GF-D8 (cell line): ENCODE measurements around the gene IMP4.

Experiments used
- DNase-seq: peaks from one replicate; lab custom pipeline; 2025; lab: John Stamatoyannopoulos, UW

Gene IMP4

DNA sequence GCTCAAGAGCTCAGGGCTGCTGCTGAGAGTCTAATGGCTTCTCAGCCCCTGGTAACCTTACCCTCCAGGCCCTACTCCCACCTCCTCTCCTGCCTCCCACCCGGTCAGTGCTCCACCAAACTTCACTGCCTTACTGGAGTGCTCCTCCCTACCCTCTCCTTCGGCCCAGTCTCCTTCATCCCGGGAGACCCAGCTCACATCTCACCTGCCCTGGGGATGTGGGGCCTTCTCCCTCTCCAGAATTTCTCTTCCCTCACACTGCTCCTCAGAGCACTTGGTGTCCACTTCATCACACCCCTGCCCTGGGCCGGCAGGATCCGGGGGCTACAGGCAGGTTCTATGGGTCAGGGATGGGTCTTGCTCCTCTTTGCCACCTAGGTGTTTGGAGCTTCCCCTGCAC, 34.8 kb downstream of the IMP4 start:
- DNase-seq = no peak

DNA sequence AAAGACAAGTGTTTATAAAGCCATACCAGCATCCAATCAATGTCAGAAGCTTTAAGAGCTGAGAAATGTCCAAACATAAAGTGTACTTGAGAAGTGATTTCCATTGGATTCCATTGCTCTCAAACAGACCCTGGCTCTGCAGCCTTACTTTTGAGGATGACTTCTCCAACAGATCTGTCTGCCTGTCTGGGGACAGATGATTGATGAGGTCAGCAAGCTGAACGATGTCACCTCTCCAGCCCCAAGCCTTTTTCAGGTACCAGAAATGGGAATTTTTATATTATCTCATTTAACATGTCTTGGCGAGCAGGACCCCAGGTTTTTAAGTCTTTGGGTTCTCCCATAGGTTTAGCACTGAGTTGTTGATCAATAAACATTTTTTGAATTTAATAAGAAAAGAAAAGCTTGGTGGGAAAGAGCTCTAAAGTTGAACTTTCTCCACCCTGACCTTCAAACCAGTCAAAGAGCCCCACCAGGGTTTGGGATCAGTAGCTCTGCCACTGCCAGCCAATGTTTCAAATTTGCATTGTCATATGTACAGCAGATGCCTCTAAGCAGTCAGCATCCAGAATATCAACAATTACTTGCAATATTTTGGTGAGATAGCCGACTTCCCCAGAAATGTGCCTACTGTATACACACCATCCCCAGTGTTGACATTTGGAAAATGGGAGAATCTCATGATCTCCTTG, 35.7 kb downstream of the IMP4 start:
- DNase-seq = no peak

- no peak for DNase-seq
Observed at GRCh38 chr2:130378898-130379214, 36.2 kb downstream of the IMP4 start.

DNA sequence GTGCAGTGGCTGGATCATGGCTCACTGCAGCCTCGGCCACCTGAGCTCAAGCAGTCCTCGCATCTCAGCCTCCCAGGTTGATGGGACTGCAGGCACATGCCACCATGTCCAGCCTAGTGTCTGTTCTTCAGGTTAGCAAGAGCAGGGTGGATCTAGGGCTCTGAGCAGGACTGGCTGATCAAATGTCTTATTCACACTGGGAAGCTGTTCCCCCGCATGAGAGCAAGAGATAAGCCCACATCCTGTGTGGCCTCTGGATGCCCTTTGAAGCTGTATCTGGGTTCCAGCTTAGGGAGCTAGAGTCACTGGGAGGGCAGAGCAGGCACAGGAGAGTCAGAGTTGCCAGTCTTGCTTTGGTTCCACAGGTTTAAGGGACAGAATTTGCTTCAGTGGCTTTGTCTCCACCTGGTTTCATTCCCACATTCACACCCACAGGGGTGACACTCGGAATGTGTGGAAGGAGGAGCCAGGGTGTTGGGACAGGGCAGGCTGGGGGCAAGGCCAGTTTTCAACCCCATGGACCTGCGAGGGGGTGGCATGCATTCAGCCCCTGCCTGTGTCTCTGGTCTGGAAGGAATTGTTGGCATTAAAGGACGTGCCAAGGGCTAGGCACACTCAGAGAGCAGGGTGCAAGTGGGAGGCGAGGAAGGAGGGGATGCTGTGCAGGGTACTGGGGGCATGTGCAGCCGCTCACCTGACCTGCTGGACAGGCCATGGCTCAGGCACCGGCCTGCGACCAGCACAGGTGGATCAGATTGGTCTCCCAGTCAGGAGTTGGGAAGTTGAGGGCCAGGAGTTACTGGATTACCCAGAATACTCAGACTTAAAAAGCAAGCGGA, 37.6 kb downstream of the IMP4 start:
- peak; percentile 6 for DNase-seq

- no peak for DNase-seq
Observed at GRCh38 chr2:130381145-130381544, 38.4 kb downstream of the IMP4 start.

DNA sequence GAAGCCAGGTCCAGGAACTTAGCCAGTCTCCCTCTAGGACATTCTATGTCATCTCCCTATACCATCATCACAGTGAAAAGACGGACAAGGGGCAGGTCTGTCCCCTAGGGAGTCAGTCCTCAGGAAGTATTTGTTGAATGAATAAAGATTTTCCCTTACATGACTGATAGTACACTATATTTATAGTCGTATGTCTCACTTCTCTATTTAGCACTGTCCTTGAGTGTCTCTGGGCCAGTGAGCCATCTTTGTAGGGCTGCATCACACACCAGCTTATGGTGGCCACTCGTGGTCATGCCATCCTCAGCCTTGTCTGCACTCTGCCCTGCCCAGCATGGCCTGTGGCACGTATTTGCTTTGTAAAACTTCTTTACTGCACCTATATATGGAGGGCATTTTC, 38.9 kb downstream of the IMP4 start:
- no peak for DNase-seq

DNA sequence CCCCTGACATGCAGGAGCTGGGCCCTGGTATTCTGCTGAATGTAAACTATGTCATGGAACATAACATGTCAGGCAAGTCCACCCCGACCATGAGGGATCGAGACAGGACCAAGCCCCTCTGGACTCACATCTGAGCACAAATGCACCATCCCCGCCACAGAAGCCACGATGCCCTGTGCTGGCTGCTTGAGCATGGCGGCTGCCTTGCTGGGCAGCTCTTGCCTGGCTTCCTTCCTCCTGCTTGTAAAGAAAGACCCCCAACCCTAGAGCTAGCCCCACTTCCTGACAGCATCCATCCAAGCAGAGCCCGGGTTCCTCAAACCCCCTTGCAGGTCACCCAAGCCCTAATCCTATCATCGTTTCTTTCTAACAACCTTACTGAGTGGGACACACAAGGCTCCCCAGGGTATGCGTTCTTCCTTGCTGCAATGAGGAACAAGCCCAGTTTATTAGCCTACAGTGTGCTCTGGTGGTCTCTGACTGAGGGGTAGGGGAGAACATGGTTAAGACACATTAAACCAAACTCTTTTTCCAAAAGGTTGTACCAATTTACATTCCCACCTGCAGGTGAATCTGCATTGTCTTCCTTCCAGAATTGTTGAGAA, 39.7 kb downstream of the IMP4 start:
- DNase-seq = no peak

- DNase-seq = no peak
Observed at GRCh38 chr2:130385709-130386108, 43.0 kb downstream of the IMP4 start.

- no peak for DNase-seq
Observed at GRCh38 chr2:130387071-130387400, 44.3 kb downstream of the IMP4 start.

- DNase-seq = no peak
Observed at GRCh38 chr2:130387804-130388203, 45.1 kb downstream of the IMP4 start.

DNA sequence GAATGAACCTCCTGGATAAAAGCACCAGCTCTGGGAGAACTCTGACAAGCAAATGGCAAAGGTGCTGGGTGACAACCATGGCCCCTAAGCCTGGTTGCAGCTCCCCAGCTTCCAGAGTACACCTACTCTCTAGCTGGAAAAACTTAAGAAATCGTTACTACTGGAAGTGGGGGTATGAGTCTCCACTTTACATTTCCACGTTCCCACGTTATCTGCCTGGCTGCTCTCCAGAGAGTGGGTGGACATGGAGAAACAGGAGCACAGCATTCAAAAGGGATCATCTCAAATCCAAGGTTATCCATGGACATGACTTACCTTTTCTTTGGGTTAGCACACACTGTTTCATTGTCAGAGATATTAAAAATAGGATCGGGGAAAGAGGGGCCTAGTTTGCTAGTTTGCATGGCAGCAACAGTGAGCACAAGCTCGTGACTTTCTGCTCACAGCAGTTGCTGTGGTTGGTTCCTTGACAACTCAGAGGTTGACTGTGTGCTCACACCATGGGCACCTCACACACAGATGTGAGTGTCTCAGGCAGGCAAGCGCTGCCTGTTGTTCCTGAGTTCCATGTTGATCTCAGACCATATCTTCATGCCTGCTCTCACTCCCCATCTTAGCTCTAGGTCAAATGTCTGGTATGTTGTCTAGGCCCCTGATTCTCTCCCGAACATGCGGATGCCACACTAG, 45.7 kb downstream of the IMP4 start:
- no peak for DNase-seq

DNA sequence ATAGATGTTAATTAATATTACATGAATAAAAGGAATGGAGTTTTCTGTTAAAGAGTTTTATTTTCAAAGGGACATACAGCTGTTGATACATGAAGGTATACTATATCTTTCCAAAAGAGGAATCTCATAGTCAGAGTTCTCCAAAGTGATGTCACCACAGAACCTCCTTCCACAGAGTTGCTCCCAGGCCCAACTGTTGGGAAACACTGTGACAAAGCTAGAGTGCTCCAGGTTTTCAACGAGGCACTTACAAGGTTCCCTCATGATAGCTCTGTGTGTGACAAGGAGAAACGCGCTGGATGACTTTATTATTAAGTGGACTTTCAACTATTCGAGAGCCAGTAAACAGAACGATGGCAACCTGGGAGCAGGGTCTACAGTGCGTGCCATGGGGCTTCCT, 46.7 kb downstream of the IMP4 start:
- no peak for DNase-seq

DNA sequence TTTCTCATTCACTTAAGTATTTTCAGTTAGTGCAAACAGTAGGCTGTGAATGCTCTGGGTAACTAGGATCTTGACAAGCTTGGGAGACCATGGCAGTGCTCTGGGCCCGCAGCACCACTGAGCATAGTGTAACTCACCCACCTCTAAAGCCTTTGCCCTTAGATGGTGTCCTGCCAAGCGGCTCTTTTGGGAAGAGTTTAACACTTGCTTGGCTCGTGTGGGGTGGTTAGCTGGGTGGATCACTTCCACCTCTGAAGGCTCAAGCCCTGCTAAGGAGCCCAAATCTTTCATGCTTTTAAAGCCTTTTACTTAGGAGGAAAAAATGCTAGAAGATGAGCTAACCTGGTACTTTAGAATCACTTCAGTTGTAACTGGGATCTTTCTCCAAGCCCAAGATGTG, 47.1 kb downstream of the IMP4 start:
- DNase-seq = no peak

DNA sequence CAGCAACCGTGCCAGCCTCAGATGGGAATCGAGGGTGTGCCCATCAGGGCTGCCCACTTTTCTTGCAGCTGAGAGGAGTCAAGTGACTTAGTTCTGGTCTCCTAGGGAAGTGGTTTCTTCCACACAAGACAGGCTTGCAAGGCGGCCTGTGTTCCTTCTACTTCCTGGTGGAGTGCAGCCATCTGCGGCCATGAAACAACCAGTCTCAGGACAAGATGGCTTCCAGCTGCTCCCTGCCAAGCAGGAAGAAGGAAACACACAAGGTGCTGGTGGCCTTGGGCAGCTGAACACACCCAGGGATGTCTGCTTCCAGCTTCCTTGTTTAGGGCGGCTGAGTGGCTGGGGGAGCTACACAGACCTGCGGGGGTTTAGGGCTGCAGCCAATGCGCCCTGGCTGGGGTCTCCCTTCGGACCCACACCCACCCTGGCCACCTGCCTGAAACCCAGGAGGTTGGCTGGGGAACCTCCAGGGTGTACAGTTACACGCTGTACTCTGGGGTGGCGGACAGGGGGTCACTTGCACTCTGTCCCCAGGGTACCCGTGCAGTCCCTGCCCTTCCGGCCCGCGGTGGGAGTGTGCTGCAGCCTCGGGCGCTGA, 47.9 kb downstream of the IMP4 start:
- no peak for DNase-seq

DNA sequence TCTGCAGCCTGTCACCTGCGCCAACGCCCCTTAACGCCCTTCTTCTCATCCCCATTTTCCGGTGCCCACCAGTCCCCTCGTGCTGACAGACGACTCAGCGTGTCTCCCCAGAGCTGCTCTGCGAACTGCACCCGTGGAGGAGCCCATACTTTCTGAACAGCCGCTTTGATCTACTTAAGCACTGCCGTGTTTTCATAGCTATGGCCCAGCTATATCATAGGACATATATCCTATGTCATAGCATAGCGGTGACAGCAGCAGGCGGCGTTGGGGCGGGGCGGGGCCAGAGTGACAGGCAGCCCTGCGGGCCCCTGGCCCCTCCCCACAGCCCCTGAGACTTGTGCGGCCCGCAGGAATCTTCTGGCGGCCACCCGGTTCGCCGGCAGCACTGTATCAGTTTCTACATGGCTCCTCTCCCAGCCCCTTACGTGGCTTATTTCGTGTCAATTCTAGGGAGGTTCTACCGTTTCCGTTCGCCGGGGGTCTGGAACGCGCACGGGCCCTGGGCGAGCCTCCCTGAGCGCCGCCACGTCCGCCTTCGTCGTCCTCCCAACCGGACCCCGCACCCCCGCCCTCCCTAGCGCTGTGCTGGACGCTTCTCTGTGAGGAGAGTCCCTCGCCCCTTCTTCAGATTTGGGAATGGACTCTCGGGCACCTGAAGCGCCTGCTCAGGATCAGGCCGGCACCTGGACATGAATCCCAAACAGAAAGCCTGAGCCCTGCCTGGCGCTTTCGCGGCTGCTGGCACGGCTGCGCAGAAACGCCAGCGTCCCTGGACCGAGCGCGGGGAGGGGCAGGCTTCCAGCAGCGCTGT, 48.6 kb downstream of the IMP4 start:
- DNase-seq = no peak

- DNase-seq = no peak
Observed at GRCh38 chr2:130391872-130392670, 49.4 kb downstream of the IMP4 start.

DNA sequence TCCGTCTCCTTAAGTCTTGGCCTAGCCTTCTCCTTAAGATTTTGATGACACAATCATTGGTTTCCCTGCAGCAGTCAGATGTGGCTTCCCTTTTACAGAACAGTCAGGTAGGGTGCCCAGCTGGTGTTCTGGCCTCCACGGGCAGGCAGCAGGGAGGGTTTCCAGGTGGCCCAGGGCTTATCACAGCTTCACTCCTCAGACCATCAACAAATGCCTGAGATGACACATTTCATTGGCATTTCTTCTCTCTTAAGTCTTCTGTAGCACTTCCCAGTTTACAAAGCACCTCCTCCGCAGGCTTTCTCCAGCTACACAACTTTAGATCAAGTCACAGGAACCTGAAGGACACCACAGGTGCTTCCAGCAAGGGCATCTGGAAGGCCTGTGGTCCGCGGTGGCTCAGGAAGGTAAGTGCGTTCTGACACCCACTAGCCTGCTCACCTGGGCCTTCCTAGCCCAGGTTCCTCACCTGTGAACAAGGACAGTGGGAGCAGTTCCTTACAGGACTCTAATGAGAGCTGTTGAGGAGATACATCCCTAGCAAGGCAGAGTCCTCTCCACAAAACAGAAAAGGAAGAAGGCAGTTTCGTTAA, 50.7 kb downstream of the IMP4 start:
- no peak for DNase-seq
